Measurements from ENCODE around the gene CRADD. TPM values are rescaled to one million over a fixed set of nuclear protein-coding genes. Genes with fewer than 3 reads are reported as not detected.

CRADD gene
- total and polyA plus RNA-seq, 5 experiments from 2014 or later, result 9.9 to 13.7 (median 13.0) TPM

- Mint-ChIP-seq H3K36me3 (no peaks in the 10 kb centered on the region), H3K9me3 (no peaks in the 10 kb centered on the region), H3K4me1 (peaks cover 0 to 2% (median under 1%) of the 10 kb centered on the region in 4 donors), H3K27me3 (peaks cover 0 to 6% (median 2%) of the 10 kb centered on the region in 5 donors), H3K4me3 (no peak overlapping the region), H3K27ac (no peak overlapping the region)
- ATAC-seq, result no peak
- POLR2A ChIA-PET, result no interaction called here
- DNase-seq, result no peak
Measured at GRCh38 chr12:93654421-93654820, 22.8 kb upstream of the CRADD start.

GRCh38 chr12:93657071-93657470, 20.1 kb upstream of the CRADD start:
- Mint-ChIP-seq H3K4me3 (no peak overlapping the region), H3K9me3 (no peaks in the 10 kb centered on the region), H3K4me1 (peaks cover 0 to 2% (median under 1%) of the 10 kb centered on the region in 4 donors), H3K27ac (no peak overlapping the region), H3K27me3 (peaks cover 0 to 6% (median 1%) of the 10 kb centered on the region in 5 donors), H3K36me3 (no peaks in the 10 kb centered on the region)
- POLR2A ChIA-PET, result no interaction called here
- DNase-seq, result no peak
- no peak for ATAC-seq

- no peak for ATAC-seq
- DNase-seq, result no peak
- Mint-ChIP-seq H3K9me3 (no peaks in the 10 kb centered on the region), H3K4me1 (no peaks in the 10 kb centered on the region), H3K4me3 (no peak overlapping the region), H3K36me3 (no peaks in the 10 kb centered on the region), H3K27me3 (peaks cover 0 to 5% (median 0%) of the 10 kb centered on the region in 5 donors), H3K27ac (no peak overlapping the region)
- POLR2A ChIA-PET, result interaction anchor here (0.5 kb wide), 1 partner anchor 195 kb away, joined by 3 read pairs; no protein-coding TSS in a partner anchor
Measured at GRCh38 chr12:93661021-93661420, 16.2 kb upstream of the CRADD start.

GRCh38 chr12:93663006-93663728, 14.0 kb upstream of the CRADD start:
- no peak overlapping the region for H3K27ac Mint-ChIP-seq
- ATAC-seq, result no peak
- peaks cover 0 to 5% (median 0%) of the 10 kb centered on the region in 5 donors for H3K27me3 Mint-ChIP-seq
- peaks cover 0 to 2% (median 0%) of the 10 kb centered on the region in 9 donors for H3K9me3 Mint-ChIP-seq
- no peak overlapping the region for H3K4me3 Mint-ChIP-seq
- H3K36me3 Mint-ChIP-seq, result no peaks in the 10 kb centered on the region
- no peak for DNase-seq
- POLR2A ChIA-PET, result no interaction called here
- no peaks in the 10 kb centered on the region for H3K4me1 Mint-ChIP-seq

- POLR2A ChIA-PET, result no interaction called here
- ATAC-seq (no peak), DNase-seq (no peak)
- no peak overlapping the region for H3K4me3 Mint-ChIP-seq
- peaks cover 0 to 5% (median 0%) of the 10 kb centered on the region in 5 donors for H3K27me3 Mint-ChIP-seq
- no peaks in the 10 kb centered on the region for H3K36me3 Mint-ChIP-seq
- peaks cover 0 to 7% (median 0%) of the 10 kb centered on the region in 9 donors for H3K9me3 Mint-ChIP-seq
- H3K27ac Mint-ChIP-seq, result no peak overlapping the region
- no peaks in the 10 kb centered on the region for H3K4me1 Mint-ChIP-seq
Measured at GRCh38 chr12:93663729-93664084, 13.5 kb upstream of the CRADD start.

- ATAC-seq (no peak), DNase-seq (no peak)
- Mint-ChIP-seq H3K27me3 (peaks cover 0 to 5% (median 0%) of the 10 kb centered on the region in 5 donors), H3K9me3 (peaks cover 0 to 15% (median 0%) of the 10 kb centered on the region in 9 donors), H3K36me3 (peaks cover 0 to 5% (median 0%) of the 10 kb centered on the region in 3 donors), H3K4me1 (no peaks in the 10 kb centered on the region), H3K27ac (no peak overlapping the region), H3K4me3 (no peak overlapping the region)
- POLR2A ChIA-PET, result no interaction called here
Measured at GRCh38 chr12:93664573-93665138, 12.5 kb upstream of the CRADD start.

- H3K27ac Mint-ChIP-seq, result no peak overlapping the region
- ATAC-seq (no peak), DNase-seq (no peak)
- no peaks in the 10 kb centered on the region for H3K4me1 Mint-ChIP-seq
- peaks cover 0 to 7% (median 4%) of the 10 kb centered on the region in 5 donors for H3K27me3 Mint-ChIP-seq
- H3K4me3 Mint-ChIP-seq, result no peak overlapping the region
- POLR2A ChIA-PET, result no interaction called here
- peaks cover 0 to 15% (median 2%) of the 10 kb centered on the region in 9 donors for H3K9me3 Mint-ChIP-seq
- peaks cover 0 to 5% (median 0%) of the 10 kb centered on the region in 3 donors for H3K36me3 Mint-ChIP-seq
Measured at GRCh38 chr12:93667672-93668071, 9.5 kb upstream of the CRADD start.

GRCh38 chr12:93668919-93669418, 8.2 kb upstream of the CRADD start:
- Mint-ChIP-seq H3K27ac (no peak overlapping the region), H3K9me3 (peaks cover 0 to 15% (median 2%) of the 10 kb centered on the region in 9 donors), H3K27me3 (peaks cover under 1 to 14% (median 9%) of the 10 kb centered on the region in 5 donors), H3K4me1 (no peaks in the 10 kb centered on the region), H3K36me3 (peaks cover 0 to 5% (median 0%) of the 10 kb centered on the region in 3 donors), H3K4me3 (no peak overlapping the region)
- POLR2A ChIA-PET, result no interaction called here
- DNase-seq (no peak), ATAC-seq (no peak)

GRCh38 chr12:93669452-93669851, 7.7 kb upstream of the CRADD start:
- POLR2A ChIA-PET, result no interaction called here
- no peak for ATAC-seq

GRCh38 chr12:93670104-93670503, 7.1 kb upstream of the CRADD start:
- Mint-ChIP-seq H3K4me3 (no peak overlapping the region), H3K9me3 (peaks cover 0 to 15% (median 2%) of the 10 kb centered on the region in 9 donors), H3K4me1 (no peaks in the 10 kb centered on the region), H3K27me3 (peaks cover 5 to 25% (median 9%) of the 10 kb centered on the region in 5 donors), H3K27ac (no peak overlapping the region), H3K36me3 (peaks cover 0 to 5% (median under 1%) of the 10 kb centered on the region in 3 donors)
- POLR2A ChIA-PET, result no interaction called here
- ATAC-seq (no peak), DNase-seq (no peak)

More at GRCh38 chr12:93669452-93669851, 7.7 kb upstream of the CRADD start:
- Mint-ChIP-seq H3K4me3 (no peak overlapping the region), H3K36me3 (peaks cover 0 to 5% (median 0%) of the 10 kb centered on the region in 3 donors), H3K9me3 (peaks cover 0 to 15% (median 2%) of the 10 kb centered on the region in 9 donors), H3K27ac (peak overlapping the region in 1 of 10 donors; percentile 53), H3K4me1 (no peaks in the 10 kb centered on the region), H3K27me3 (peaks cover 5 to 19% (median 11%) of the 10 kb centered on the region in 5 donors)
- no peak for DNase-seq

GRCh38 chr12:93671044-93671443, 6.1 kb upstream of the CRADD start:
- H3K9me3 Mint-ChIP-seq, result peaks cover 0 to 15% (median 2%) of the 10 kb centered on the region in 9 donors
- H3K36me3 Mint-ChIP-seq, result peaks cover 0 to 5% (median 5%) of the 10 kb centered on the region in 3 donors
- POLR2A ChIA-PET, result no interaction called here
- no peak overlapping the region for H3K27ac Mint-ChIP-seq
- ATAC-seq (no peak), DNase-seq (no peak)
- H3K4me3 Mint-ChIP-seq, result no peak overlapping the region
- H3K4me1 Mint-ChIP-seq, result no peaks in the 10 kb centered on the region
- H3K27me3 Mint-ChIP-seq, result peaks cover 7 to 32% (median 13%) of the 10 kb centered on the region in 5 donors

- peaks cover 0 to 14% (median 2%) of the 10 kb centered on the region in 9 donors for H3K9me3 Mint-ChIP-seq
- no peak for DNase-seq
- H3K27ac Mint-ChIP-seq, result no peak overlapping the region
- no peak for ATAC-seq
- H3K27me3 Mint-ChIP-seq, result peaks cover 7 to 32% (median 13%) of the 10 kb centered on the region in 5 donors
- peaks cover 0 to 8% (median 5%) of the 10 kb centered on the region in 3 donors for H3K36me3 Mint-ChIP-seq
- H3K4me1 Mint-ChIP-seq, result peaks cover 4 to 20% (median 15%) of the 10 kb centered on the region in 4 donors
- no peak overlapping the region for H3K4me3 Mint-ChIP-seq
- POLR2A ChIA-PET, result interaction anchor here (0.6 kb wide), 1 partner anchor 94 kb away, joined by 3 read pairs; no protein-coding TSS in a partner anchor
Measured at GRCh38 chr12:93673084-93673483, 4.1 kb upstream of the CRADD start.

- H3K9me3 Mint-ChIP-seq, result peaks cover 0 to 2% (median 0%) of the 10 kb centered on the region in 9 donors
- H3K36me3 Mint-ChIP-seq, result peaks cover 1 to 13% (median 5%) of the 10 kb centered on the region in 3 donors
- no peak for ATAC-seq
- H3K4me3 Mint-ChIP-seq, result no peak overlapping the region
- H3K27me3 Mint-ChIP-seq, result peaks cover 7 to 32% (median 12%) of the 10 kb centered on the region in 5 donors
- H3K4me1 Mint-ChIP-seq, result peaks cover 8 to 30% (median 26%) of the 10 kb centered on the region in 4 donors
- POLR2A ChIA-PET, result no interaction called here
- DNase-seq, result no peak
- no peak overlapping the region for H3K27ac Mint-ChIP-seq
Measured at GRCh38 chr12:93674386-93674785, 2.8 kb upstream of the CRADD start.
